ENCODE results near the gene ALOX15B.
"Not testable (repeated sequence)": the region's sequence is repeated elsewhere in the genome, so short reads cannot be mapped to it uniquely, and the experiment has no call there.

Gene ALOX15B

GRCh38 chr17:8066841-8067775 lies 28.2 kb downstream of the ALOX15B start:
- no peak for DNase-seq

- DNase-seq: no peak
Observed at GRCh38 chr17:8067806-8068205, 28.9 kb downstream of the ALOX15B start.

- no peak for DNase-seq
Observed at GRCh38 chr17:8068736-8069586, 30.1 kb downstream of the ALOX15B start.

DNA sequence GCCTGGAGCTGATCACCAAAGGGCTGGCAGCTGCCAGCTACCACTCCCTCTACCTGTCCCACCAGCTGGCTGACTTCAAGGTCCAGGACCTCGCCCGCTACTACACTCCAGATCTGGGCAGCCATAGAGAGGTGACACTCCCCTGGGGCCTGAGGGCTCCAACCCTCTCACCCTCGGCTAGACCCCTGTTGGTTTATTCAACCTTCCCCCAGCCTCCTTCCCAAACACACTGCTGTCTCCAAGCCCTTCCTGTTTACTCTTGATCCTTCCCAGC lies 30.7 kb downstream of the ALOX15B start:
- no peak for DNase-seq

DNA sequence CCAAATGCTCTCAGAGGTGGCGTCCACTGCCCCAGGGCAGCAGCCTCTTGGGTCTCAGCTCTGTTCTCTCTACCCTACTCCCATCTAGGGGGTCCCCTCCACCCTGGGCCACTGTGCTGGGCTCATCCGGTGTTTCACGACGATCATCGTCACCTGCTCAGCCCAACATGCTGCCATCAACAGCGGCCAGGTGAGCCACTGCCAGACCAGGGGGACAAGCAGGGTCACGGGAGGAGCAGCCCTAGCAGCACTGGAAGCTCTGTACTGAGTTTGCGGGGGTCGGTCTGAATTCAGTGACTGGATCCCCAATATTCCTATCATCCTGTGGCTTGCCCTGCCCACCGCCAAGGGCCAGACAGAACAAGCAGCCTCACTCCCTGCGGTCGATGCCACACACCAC lies 32.6 kb downstream of the ALOX15B start:
- DNase-seq: no peak

GRCh38 chr17:8072341-8072728 lies 33.5 kb downstream of the ALOX15B start:
- no peak for DNase-seq

DNA sequence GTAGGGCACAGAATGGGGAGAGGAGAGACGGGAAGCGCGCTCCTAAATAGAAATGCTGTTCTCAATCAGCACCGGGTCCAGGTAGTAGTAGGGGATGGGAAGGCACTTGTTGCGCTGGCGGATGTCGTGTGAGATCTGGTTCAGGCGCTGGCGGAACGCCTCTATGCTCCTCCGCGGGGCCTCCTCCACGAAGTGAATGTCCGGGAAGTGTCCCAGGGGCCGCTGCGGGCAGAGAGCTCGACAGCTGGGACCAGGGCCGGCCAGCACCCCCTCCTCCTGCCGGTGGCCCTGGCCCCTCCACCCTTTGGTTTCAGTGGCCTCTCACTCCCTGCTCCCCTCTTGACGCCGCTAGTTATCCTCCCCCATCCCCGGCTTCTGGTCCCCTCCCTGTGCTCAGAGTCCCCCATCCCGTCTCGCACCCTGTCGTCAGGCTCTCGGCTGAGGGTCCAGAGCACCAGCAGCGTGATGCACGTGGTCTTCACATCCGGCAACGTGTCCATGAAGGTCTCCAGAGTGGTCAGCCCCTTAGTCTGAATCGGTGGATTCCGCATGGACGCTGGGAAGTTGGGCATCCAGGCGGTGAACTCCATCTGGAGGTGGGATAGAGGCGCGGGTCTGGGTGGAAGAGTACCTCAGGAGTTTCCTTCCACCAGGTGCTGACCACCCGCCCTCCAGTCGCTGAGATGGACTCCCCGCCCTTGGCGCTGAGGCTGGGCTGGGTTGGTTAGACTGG lies 34.0 kb downstream of the ALOX15B start:
- DNase-seq: no peak

- DNase-seq: peak; percentile 42
Observed at GRCh38 chr17:8073627-8074484, 35.0 kb downstream of the ALOX15B start.

GRCh38 chr17:8074554-8074953 lies 35.7 kb downstream of the ALOX15B start:
- no peak for DNase-seq

GRCh38 chr17:8075081-8075480 lies 36.2 kb downstream of the ALOX15B start:
- DNase-seq: no peak

- DNase-seq: no peak
Observed at GRCh38 chr17:8075574-8076342, 36.9 kb downstream of the ALOX15B start.

- no peak for DNase-seq
Observed at GRCh38 chr17:8076502-8077266, 37.8 kb downstream of the ALOX15B start.

DNA sequence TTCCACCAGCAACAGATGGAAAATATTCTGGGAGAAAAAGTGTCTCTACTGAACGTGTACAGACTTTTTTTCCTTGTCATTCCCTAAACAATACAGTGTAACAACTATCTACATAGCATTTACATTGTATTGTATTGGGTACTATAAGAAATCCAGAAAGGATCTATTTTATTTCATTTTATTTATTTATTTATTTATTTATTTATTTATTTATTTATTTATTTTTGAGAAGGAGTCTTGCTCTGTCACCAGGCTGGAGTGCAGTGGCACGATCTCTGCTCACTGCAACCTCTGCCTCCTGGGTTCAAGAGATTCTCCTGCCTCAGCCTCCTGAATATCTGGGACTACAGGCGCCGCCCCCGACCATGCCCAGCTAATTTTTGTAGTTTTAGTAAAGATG lies 39.1 kb downstream of the ALOX15B start:
- DNase-seq: not testable (repeated sequence)

DNA sequence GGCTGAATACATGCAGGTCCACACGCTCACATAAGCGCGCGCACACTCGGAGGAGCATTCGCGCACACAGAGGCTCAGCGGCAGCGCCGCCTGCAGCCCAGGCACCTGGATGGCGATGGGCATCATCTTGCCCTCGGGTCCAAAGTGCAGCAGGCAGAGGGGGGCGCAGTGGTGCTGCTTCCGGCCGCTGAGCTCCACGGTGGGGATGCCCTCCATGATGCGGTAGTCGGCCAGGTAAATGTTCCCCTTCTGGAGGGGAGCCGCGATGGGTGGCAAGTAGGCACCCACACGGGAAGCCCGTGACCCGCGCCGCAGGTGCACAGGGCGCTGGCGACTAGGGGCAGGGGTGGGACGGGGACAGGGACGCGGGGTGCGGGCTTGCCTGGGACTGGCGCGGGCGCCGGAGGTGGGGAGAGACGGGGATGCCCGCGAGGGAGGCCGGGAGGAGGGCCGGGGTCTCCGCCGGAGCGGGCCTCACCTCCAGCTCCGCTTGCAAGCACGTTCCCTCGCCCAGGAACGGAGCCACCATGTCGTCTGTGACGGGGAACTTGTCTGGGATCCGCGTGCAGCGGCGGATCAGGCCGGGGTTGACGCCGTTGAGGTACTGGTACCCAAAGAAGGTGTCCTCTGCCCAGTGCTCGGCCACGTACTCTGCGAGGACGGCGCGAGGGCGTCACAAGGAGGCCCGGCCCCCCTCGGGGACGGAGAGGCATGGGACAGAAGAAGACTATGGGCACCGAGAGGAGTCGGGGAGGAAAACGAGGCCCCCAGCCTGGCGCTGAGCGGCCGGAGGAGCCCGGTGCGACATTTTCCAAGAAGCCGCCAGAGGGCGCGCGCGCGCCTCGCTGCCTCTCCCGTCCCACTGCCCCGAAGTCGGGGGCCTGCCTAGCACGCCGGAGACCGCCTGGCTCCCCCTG lies 40.7 kb downstream of the ALOX15B start:
- DNase-seq: peak; percentile 26

DNA sequence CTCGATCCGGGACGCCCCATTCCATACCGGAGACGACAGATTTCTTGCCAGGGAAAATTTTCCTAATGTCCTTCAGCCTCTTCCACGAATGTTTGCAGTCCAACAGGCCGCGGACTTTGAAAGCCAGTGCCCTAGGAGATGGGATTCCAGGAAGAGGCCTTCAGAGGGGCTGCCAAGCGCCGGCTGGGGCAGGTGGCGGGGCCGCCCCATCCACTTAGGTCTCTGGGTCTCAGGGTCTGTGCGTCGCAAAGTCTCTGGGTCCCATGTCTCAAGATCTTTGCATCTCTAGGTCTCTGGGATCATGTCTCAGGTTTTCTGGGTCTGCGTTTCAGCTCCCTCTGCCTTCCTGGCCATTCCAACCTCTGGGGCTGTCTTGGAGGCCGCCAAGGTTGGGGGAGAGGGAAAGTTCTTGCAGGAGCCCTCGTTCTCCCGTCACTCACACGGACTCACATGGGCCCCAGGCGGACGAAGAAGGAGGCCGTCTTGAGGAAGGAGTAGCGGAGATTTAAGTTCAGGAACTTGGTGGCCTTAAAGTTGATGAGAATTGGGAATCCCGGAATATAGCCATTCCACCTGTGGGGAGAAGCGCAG lies 41.4 kb downstream of the ALOX15B start:
- no peak for DNase-seq

GRCh38 chr17:8080799-8081219 lies 42.0 kb downstream of the ALOX15B start:
- DNase-seq: no peak

DNA sequence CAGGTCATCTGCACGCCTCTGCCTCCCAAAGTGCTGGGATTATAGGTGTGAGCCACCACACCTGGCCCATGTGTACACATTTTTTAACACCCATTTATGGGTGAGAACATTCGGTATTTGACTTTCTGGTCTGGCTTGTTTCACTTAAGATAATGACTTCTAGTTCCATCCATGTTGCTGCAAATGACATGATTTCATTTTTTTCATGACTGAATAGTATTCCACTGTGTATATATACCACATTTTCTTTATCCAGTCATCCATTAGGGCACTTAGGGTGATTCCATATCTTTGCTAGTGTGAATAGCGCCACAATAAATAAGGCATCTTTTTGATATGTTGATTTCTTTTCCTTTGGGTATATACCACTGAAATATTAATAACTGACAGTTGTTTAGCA lies 43.0 kb downstream of the ALOX15B start:
- DNase-seq: no peak

GRCh38 chr17:8082292-8082691 lies 43.4 kb downstream of the ALOX15B start:
- DNase-seq: no peak

GRCh38 chr17:8084250-8084649 lies 45.4 kb downstream of the ALOX15B start:
- no peak for DNase-seq
